Measurements from ENCODE around the gene TAF10. TPM values are rescaled to one million over a fixed set of nuclear protein-coding genes. Genes with fewer than 3 reads are reported as not detected.

Gene TAF10
- total and polyA plus RNA-seq, 2 of the 13 experiments (the other 11 are each of a cell fraction or from before 2014, with no cell fraction given): 71.3 to 134 TPM

- TF ChIP-seq, protein P1, sequence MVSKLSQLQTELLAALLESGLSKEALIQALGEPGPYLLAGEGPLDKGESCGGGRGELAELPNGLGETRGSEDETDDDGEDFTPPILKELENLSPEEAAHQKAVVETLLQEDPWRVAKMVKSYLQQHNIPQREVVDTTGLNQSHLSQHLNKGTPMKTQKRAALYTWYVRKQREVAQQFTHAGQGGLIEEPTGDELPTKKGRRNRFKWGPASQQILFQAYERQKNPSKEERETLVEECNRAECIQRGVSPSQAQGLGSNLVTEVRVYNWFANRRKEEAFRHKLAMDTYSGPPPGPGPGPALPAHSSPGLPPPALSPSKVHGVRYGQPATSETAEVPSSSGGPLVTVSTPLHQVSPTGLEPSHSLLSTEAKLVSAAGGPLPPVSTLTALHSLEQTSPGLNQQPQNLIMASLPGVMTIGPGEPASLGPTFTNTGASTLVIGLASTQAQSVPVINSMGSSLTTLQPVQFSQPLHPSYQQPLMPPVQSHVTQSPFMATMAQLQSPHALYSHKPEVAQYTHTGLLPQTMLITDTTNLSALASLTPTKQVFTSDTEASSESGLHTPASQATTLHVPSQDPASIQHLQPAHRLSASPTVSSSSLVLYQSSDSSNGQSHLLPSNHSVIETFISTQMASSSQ (IDR thresholded peaks at IDR 0.05; ENCODE audit: low read depth): peak; percentile 87
- TF ChIP-seq, protein P1 (CRISPR knock-in tag; IDR thresholded peaks at IDR 0.05; ENCODE audit: borderline replicate concordance): peak; percentile 87; the same call in 1 of the 2 replicates
- TF ChIP-seq DMTF1 (CRISPR knock-in tag; IDR thresholded peaks at IDR 0.05) (no peak), TGIF2 (CRISPR knock-in tag; IDR thresholded peaks at IDR 0.05) (0 out of 2 replicates have a peak, but pooled peaks have one; percentile 40), KLF13 (CRISPR knock-in tag; IDR thresholded peaks at IDR 0.05) (no peak), HIVEP1 (CRISPR knock-in tag; IDR thresholded peaks at IDR 0.05) (no peak), RXRA (CRISPR knock-in tag; IDR thresholded peaks at IDR 0.05) (peak; percentile 25; the same call in 1 of the 2 replicates), IRF1 (CRISPR knock-in tag; IDR thresholded peaks at IDR 0.05; ENCODE audit: low read depth) (no peak), ZFY (CRISPR knock-in tag; IDR thresholded peaks at IDR 0.05) (peak; percentile 61)
- TF ChIP-seq, protein P2, sequence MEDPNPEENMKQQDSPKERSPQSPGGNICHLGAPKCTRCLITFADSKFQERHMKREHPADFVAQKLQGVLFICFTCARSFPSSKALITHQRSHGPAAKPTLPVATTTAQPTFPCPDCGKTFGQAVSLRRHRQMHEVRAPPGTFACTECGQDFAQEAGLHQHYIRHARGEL (CRISPR knock-in tag; IDR thresholded peaks at IDR 0.05): no peak
- TF ChIP-seq, protein P3, sequence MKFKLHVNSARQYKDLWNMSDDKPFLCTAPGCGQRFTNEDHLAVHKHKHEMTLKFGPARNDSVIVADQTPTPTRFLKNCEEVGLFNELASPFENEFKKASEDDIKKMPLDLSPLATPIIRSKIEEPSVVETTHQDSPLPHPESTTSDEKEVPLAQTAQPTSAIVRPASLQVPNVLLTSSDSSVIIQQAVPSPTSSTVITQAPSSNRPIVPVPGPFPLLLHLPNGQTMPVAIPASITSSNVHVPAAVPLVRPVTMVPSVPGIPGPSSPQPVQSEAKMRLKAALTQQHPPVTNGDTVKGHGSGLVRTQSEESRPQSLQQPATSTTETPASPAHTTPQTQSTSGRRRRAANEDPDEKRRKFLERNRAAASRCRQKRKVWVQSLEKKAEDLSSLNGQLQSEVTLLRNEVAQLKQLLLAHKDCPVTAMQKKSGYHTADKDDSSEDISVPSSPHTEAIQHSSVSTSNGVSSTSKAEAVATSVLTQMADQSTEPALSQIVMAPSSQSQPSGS (CRISPR knock-in tag; IDR thresholded peaks at IDR 0.05): peak; percentile 98
- TF ChIP-seq, protein P4, sequence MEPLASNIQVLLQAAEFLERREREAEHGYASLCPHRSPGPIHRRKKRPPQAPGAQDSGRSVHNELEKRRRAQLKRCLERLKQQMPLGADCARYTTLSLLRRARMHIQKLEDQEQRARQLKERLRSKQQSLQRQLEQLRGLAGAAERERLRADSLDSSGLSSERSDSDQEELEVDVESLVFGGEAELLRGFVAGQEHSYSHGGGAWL (CRISPR knock-in tag; IDR thresholded peaks at IDR 0.05): no peak
- TF ChIP-seq, protein P5, sequence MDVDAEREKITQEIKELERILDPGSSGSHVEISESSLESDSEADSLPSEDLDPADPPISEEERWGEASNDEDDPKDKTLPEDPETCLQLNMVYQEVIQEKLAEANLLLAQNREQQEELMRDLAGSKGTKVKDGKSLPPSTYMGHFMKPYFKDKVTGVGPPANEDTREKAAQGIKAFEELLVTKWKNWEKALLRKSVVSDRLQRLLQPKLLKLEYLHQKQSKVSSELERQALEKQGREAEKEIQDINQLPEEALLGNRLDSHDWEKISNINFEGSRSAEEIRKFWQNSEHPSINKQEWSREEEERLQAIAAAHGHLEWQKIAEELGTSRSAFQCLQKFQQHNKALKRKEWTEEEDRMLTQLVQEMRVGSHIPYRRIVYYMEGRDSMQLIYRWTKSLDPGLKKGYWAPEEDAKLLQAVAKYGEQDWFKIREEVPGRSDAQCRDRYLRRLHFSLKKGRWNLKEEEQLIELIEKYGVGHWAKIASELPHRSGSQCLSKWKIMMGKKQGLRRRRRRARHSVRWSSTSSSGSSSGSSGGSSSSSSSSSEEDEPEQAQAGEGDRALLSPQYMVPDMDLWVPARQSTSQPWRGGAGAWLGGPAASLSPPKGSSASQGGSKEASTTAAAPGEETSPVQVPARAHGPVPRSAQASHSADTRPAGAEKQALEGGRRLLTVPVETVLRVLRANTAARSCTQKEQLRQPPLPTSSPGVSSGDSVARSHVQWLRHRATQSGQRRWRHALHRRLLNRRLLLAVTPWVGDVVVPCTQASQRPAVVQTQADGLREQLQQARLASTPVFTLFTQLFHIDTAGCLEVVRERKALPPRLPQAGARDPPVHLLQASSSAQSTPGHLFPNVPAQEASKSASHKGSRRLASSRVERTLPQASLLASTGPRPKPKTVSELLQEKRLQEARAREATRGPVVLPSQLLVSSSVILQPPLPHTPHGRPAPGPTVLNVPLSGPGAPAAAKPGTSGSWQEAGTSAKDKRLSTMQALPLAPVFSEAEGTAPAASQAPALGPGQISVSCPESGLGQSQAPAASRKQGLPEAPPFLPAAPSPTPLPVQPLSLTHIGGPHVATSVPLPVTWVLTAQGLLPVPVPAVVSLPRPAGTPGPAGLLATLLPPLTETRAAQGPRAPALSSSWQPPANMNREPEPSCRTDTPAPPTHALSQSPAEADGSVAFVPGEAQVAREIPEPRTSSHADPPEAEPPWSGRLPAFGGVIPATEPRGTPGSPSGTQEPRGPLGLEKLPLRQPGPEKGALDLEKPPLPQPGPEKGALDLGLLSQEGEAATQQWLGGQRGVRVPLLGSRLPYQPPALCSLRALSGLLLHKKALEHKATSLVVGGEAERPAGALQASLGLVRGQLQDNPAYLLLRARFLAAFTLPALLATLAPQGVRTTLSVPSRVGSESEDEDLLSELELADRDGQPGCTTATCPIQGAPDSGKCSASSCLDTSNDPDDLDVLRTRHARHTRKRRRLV (CRISPR knock-in tag; IDR thresholded peaks at IDR 0.05): no peak
These were observed 5.4 kb downstream of the TAF10 start (continued) for GRCh38 chr11:6606471-6607189.

All from HepG2 (cell line).